ENCODE measurements around the gene PDE6B.

PDE6B gene

GRCh38 chr4:674172-675035 is 49.0 kb downstream of the PDE6B start, which contains the start of the genes ATP5ME and MYL5:
TSS of gene ATP5ME (minus strand) at chr4:674276. CDS start at chr4:674247, 29 bp downstream.
TSS of gene MYL5 (plus strand) at chr4:674542. CDS start at chr4:678027, 3,485 bp downstream.
- TF ChIP-seq, protein P1, sequence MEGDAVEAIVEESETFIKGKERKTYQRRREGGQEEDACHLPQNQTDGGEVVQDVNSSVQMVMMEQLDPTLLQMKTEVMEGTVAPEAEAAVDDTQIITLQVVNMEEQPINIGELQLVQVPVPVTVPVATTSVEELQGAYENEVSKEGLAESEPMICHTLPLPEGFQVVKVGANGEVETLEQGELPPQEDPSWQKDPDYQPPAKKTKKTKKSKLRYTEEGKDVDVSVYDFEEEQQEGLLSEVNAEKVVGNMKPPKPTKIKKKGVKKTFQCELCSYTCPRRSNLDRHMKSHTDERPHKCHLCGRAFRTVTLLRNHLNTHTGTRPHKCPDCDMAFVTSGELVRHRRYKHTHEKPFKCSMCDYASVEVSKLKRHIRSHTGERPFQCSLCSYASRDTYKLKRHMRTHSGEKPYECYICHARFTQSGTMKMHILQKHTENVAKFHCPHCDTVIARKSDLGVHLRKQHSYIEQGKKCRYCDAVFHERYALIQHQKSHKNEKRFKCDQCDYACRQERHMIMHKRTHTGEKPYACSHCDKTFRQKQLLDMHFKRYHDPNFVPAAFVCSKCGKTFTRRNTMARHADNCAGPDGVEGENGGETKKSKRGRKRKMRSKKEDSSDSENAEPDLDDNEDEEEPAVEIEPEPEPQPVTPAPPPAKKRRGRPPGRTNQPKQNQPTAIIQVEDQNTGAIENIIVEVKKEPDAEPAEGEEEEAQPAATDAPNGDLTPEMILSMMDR (IDR thresholded peaks at IDR 0.05; ENCODE audit: low read depth, low read length): peak; percentile 91
- H3K4me3 ChIP-seq (ENCODE audit: low read depth, low read length): peak within 1 kb of the TSS; percentile 93

- TF ChIP-seq, protein P1 (IDR thresholded peaks at IDR 0.05; ENCODE audit: low read depth, low read length): no peak
Observed at GRCh38 chr4:675036-675882, 49.9 kb downstream of the PDE6B start.

GRCh38 chr4:675980-676870 is 50.9 kb downstream of the PDE6B start:
- TF ChIP-seq, protein P1 (IDR thresholded peaks at IDR 0.05; ENCODE audit: low read depth, low read length): no peak
- H3K4me3 ChIP-seq (ENCODE audit: low read depth, low read length): no peak overlapping the region

More at GRCh38 chr4:675036-675882, 49.9 kb downstream of the PDE6B start:
- H3K4me3 ChIP-seq (ENCODE audit: low read depth, low read length): peak overlapping the region; percentile 93

DNA sequence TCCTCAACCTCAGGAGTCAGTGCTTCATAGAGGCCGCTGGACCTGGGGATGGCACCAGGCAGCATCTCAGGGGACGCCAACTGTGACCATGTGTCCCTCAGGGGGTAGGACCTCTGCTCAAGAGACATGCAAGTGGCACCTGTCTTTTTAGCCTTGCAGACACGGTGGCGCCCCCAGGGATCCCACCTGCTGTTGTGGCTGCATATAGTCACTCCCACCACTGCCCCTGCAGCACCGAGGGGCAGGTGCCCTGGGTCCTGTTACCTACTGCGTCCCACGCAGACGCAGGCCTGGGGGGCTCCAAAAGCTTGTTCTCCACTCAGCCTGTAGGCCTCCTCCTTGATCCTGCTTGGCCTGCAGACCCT is 51.5 kb downstream of the PDE6B start:
- TF ChIP-seq, protein P1 (IDR thresholded peaks at IDR 0.05; ENCODE audit: low read depth, low read length): no peak
- no peak overlapping the region for H3K4me3 ChIP-seq (ENCODE audit: low read depth, low read length)

DNA sequence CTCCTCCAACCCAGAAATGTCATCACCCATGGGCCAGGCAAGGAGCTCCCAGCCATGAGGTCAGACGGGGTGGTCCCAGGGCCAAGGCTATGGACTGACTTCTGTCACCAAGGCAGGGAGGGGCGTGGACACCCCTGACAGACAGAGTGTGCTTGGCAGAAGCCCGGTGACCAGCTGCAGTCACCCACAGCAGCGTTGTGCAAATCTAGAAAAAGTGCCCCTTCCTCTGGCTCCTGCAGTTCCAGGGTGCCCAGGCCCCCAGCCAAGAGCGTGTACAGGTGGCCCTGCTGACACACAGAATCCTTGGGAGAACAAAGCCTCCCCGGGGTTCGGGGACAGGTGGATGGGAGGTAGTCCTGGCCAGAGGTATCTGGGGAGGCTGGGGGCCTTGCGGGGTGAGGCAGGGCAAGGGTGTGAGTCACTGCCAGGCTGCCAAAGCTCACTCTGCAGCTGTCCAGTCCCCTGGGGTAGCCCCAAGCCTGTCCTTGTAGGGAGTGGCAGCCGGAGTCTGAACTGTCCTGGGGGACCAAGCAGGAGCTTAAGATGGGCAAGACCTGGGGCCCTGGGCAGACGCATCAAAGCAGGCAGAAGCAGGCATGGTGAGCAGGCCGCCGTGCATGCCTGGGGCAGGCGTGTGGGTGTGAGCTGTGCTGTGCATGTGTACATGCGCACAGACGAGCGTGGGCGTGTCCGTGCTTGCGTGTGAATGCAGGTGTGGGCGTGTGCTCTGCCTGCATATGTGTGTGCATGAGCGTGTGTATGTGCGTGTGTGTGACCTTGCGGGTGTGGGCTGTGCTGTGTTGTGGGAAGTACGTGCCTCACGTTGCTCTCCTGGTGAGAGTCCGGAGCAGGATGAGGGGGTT is 52.3 kb downstream of the PDE6B start:
- H3K4me3 ChIP-seq (ENCODE audit: low read depth, low read length): no peak overlapping the region
- TF ChIP-seq, protein P1 (IDR thresholded peaks at IDR 0.05; ENCODE audit: low read depth, low read length): no peak

All from WI38 (cell line).